AG10803 (cell line): ENCODE results near the gene PLA2G7.
A peak's percentile ranks its signal among the peaks of the same experiment; 100 is the strongest.

Experiments used
- DNase-seq: peaks from one replicate; pipeline ENCODE4 v3.0.0; 2010; ENCODE audit warnings: low read depth
- H3K4me3 ChIP-seq: 2 replicates; pipeline ENCODE4 v1.5.1; 2011; ENCODE audit warnings: mild to moderate bottlenecking, low read length, control low read depth
- CTCF ChIP-seq: conservative IDR thresholded peaks from 2 replicates; pipeline ENCODE4 v1.5.1; 2011; ENCODE audit warnings: mild to moderate bottlenecking, low read length, control low read depth, inconsistent platforms

The PLA2G7 gene

GRCh38 chr6:46674410-46674809, 60.8 kb downstream of the PLA2G7 start:
- no peak overlapping the region for H3K4me3 ChIP-seq
- TF ChIP-seq CTCF: no peak
- DNase-seq: no peak

GRCh38 chr6:46667377-46667776, 67.8 kb downstream of the PLA2G7 start:
- no peak for TF ChIP-seq CTCF
- H3K4me3 ChIP-seq: no peak overlapping the region
- DNase-seq: no peak

GRCh38 chr6:46661483-46661882, 73.7 kb downstream of the PLA2G7 start:
- DNase-seq: no peak
- TF ChIP-seq CTCF: no peak
- no peak overlapping the region for H3K4me3 ChIP-seq

- no peak overlapping the region for H3K4me3 ChIP-seq
- TF ChIP-seq CTCF: no peak
- no peak for DNase-seq
Observed at GRCh38 chr6:46657642-46658041, 77.5 kb downstream of the PLA2G7 start.

GRCh38 chr6:46655803-46656202, 79.4 kb downstream of the PLA2G7 start:
- peak; percentile 25 for TF ChIP-seq CTCF
- H3K4me3 ChIP-seq: no peak overlapping the region
- DNase-seq: no peak
